HEK293T (cell line): ENCODE measurements around the gene ITGB8.

Experiments used
- CTCF ChIA-PET: fragments of 350-600 bp; formaldehyde crosslinking; extraction: SDS; loops from one replicate; lab custom pipeline; 2021; ENCODE audit warnings: antibody characterized with exemption, inconsistent platforms; lab: Yijun Ruan, JAX
- POLR2A ChIA-PET: fragments of 350-600 bp; formaldehyde crosslinking; extraction: SDS; loops from one replicate; lab custom pipeline; 2020; ENCODE audit warnings: antibody characterized with exemption, inconsistent platforms; lab: Yijun Ruan, JAX
- DNase-seq: peaks from one replicate; pipeline ENCODE4 v3.0.0; 2012; ENCODE audit warnings: mixed read lengths; ENCODE audit errors: extremely low spot score
- ARNT ChIP-seq: fragments of 450-650 bp; IDR thresholded peaks from 2 replicates; pipeline ENCODE4 v1.6.1; 2017; ENCODE audit warnings: mild to moderate bottlenecking
- BHLHE40 ChIP-seq: fragments of 450-650 bp; IDR thresholded peaks from 2 replicates; pipeline ENCODE4 v1.6.1; 2016; ENCODE audit warnings: mild to moderate bottlenecking, moderate library complexity, borderline replicate concordance
- CTBP1 ChIP-seq: fragments of 450-650 bp; IDR thresholded peaks from 2 replicates; pipeline ENCODE4 v1.6.1; 2016; ENCODE audit warnings: borderline replicate concordance
- ELF4 ChIP-seq: fragments of 450-650 bp; IDR thresholded peaks from 2 replicates; pipeline ENCODE4 v1.6.1; 2017; ENCODE audit warnings: antibody characterized with exemption
- FOXA1 ChIP-seq: fragments of 450-650 bp; IDR thresholded peaks from 2 replicates; pipeline ENCODE4 v1.6.1; 2016; ENCODE audit warnings: mild to moderate bottlenecking
- FOXK2 ChIP-seq: fragments of 450-650 bp; IDR thresholded peaks from 2 replicates; pipeline ENCODE4 v1.6.1; 2016; ENCODE audit warnings: mild to moderate bottlenecking
- FOXM1 ChIP-seq: fragments of 450-650 bp; IDR thresholded peaks from 2 replicates; pipeline ENCODE4 v1.6.1; 2017; ENCODE audit warnings: mild to moderate bottlenecking, borderline replicate concordance
- HDGF ChIP-seq: fragments of 450-650 bp; IDR thresholded peaks from 2 replicates; pipeline ENCODE4 v1.6.1; 2017; ENCODE audit warnings: antibody characterized with exemption, borderline replicate concordance
- L3MBTL2 ChIP-seq: fragments of 450-650 bp; conservative IDR thresholded peaks from 2 replicates; pipeline ENCODE4 v1.6.1; 2016; ENCODE audit warnings: mild to moderate bottlenecking
- LEF1 ChIP-seq: fragments of 450-650 bp; IDR thresholded peaks from 2 replicates; pipeline ENCODE4 v1.6.1; 2017; ENCODE audit warnings: mild to moderate bottlenecking, borderline replicate concordance
- NFRKB ChIP-seq: fragments of 450-650 bp; IDR thresholded peaks from 2 replicates; pipeline ENCODE4 v1.6.1; 2016; ENCODE audit warnings: mild to moderate bottlenecking, moderate library complexity
- PKNOX1 ChIP-seq: fragments of 450-650 bp; IDR thresholded peaks from 2 replicates; pipeline ENCODE4 v1.6.1; 2016
- SP1 ChIP-seq: fragments of 450-650 bp; IDR thresholded peaks from 2 replicates; pipeline ENCODE4 v1.6.1; 2017
- SUZ12 ChIP-seq: fragments of 450-650 bp; IDR thresholded peaks from 2 replicates; pipeline ENCODE4 v1.6.1; 2016; ENCODE audit warnings: mild to moderate bottlenecking
- TARDBP ChIP-seq: fragments of 450-650 bp; IDR thresholded peaks from 2 replicates; pipeline ENCODE4 v1.6.1; 2016
- ZNF384 ChIP-seq: fragments of 450-650 bp; IDR thresholded peaks from 2 replicates; pipeline ENCODE4 v1.6.1; 2016

The ITGB8 gene

GRCh38 chr7:20329389-20330238 is 1.1 kb upstream of the ITGB8 start:
- ChIA-PET CTCF (interaction anchor here (0.9 to 1.2 kb wide), 3 partner anchors 13 to 576 kb away, joined by 3 to 4 read pairs (median 3); no protein-coding TSS in a partner anchor), POLR2A (interaction anchor here (0.8 to 1.8 kb wide), 4 partner anchors 14 to 110 kb away, joined by 3 to 8 read pairs (median 6); no protein-coding TSS in a partner anchor)
- peak; percentile 68 for DNase-seq
- TF ChIP-seq CTBP1 (no peak), L3MBTL2 (peak; percentile 41), SP1 (no peak)

- TF ChIP-seq FOXM1, result no peak
- TF ChIP-seq FOXK2, result no peak
- no peak for TF ChIP-seq PKNOX1
- no peak for TF ChIP-seq ELF4
- no peak for TF ChIP-seq SUZ12
- TF ChIP-seq NFRKB, result no peak
- TF ChIP-seq HDGF, result no peak
- no peak for TF ChIP-seq FOXA1
- TF ChIP-seq ZNF384, result no peak
- ChIA-PET CTCF (interaction anchor here (0.9 to 1.2 kb wide), 3 partner anchors 15 to 577 kb away, joined by 3 to 4 read pairs (median 3); no protein-coding TSS in a partner anchor), POLR2A (interaction anchor here (0.6 to 1.8 kb wide), 5 partner anchors 15 to 622 kb away, joined by 3 to 8 read pairs (median 4); partner anchors contain the start of gene POLR1F)
- DNase-seq, result peak; percentile 31
Observed at GRCh38 chr7:20330928-20331909, 519 bp downstream of the ITGB8 start.

GRCh38 chr7:20331910-20332813 is 1.5 kb downstream of the ITGB8 start:
- TF ChIP-seq FOXM1 (no peak), L3MBTL2 (no peak), HDGF (no peak), ZNF384 (no peak), NFRKB (no peak), ARNT (no peak), FOXA1 (no peak), ELF4 (no peak)
- ChIA-PET POLR2A (interaction anchor here (0.6 kb wide), 1 partner anchor 93 kb away, joined by 3 read pairs; no protein-coding TSS in a partner anchor), CTCF (interaction anchor here (0.6 to 1.0 kb wide), 2 partner anchors 11 to 266 kb away, joined by 3 to 5 read pairs; no protein-coding TSS in a partner anchor)
- DNase-seq, result no peak

- ChIA-PET CTCF (no interaction called here), POLR2A (no interaction called here)
- no peak for DNase-seq
- TF ChIP-seq NFRKB, result no peak
- TF ChIP-seq TARDBP, result no peak
- TF ChIP-seq L3MBTL2, result no peak
- TF ChIP-seq PKNOX1, result no peak
- TF ChIP-seq LEF1, result no peak
- TF ChIP-seq ARNT, result no peak
- TF ChIP-seq CTBP1, result no peak
- no peak for TF ChIP-seq ELF4
- no peak for TF ChIP-seq SP1
- no peak for TF ChIP-seq ZNF384
- TF ChIP-seq BHLHE40, result no peak
- TF ChIP-seq FOXA1, result no peak
- no peak for TF ChIP-seq FOXK2
- TF ChIP-seq FOXM1, result no peak
- no peak for TF ChIP-seq HDGF
- TF ChIP-seq SUZ12, result no peak
Observed at GRCh38 chr7:20338285-20338684, 7.6 kb downstream of the ITGB8 start.

- ChIA-PET CTCF (no interaction called here), POLR2A (no interaction called here)
- DNase-seq, result no peak
- TF ChIP-seq BHLHE40 (no peak), ZNF384 (no peak)
Observed at GRCh38 chr7:20340839-20341238, 10.1 kb downstream of the ITGB8 start.

GRCh38 chr7:20343205-20343604 is 12.5 kb downstream of the ITGB8 start:
- POLR2A ChIA-PET, result no interaction called here
- peak; percentile 14 for DNase-seq
- CTCF ChIA-PET, result interaction anchor here (0.7 kb wide), 3 partner anchors 11 to 31 kb away, joined by 3 to 5 read pairs (median 3); no protein-coding TSS in a partner anchor
- TF ChIP-seq FOXA1 (no peak), SUZ12 (no peak), TARDBP (no peak), HDGF (no peak), BHLHE40 (no peak), ELF4 (no peak), ARNT (no peak), L3MBTL2 (no peak)
